Loucy (cell line): Measurements from ENCODE around the gene TERB2.
"Not testable (repeated sequence)": the region's sequence is repeated elsewhere in the genome, so short reads cannot be mapped to it uniquely, and the experiment has no call there.

Experiments used
- H2AFZ ChIP-seq: fragments of 200-600 bp; sonication (generic); 2 replicates; pipeline ENCODE4 v1.6.0; 2016; ENCODE audit warnings: antibody characterized with exemption, mild to moderate bottlenecking, low read length, moderate library complexity
- H3F3A ChIP-seq: fragments of 200-600 bp; 2 replicates; pipeline ENCODE4 v1.6.0; 2016; ENCODE audit warnings: antibody characterized with exemption, low read depth, mild to moderate bottlenecking
- H3K27me3 ChIP-seq: fragments of 200-600 bp; sonication (generic); 2 replicates; pipeline ENCODE4 v1.6.1; 2014; ENCODE audit warnings: low read length, mild to moderate bottlenecking; ENCODE audit not compliant: insufficient read depth, poor library complexity, severe bottlenecking
- H3K36me3 ChIP-seq: fragments of 200-600 bp; sonication (generic); 2 replicates; pipeline ENCODE4 v1.6.1; 2016; ENCODE audit warnings: low read length; ENCODE audit not compliant: insufficient read depth
- H3K4me1 ChIP-seq: fragments of 200-600 bp; sonication (generic); 2 replicates; pipeline ENCODE4 v1.5.1; 2014; ENCODE audit warnings: low read length, mild to moderate bottlenecking; ENCODE audit not compliant: insufficient read depth, poor library complexity, severe bottlenecking
- H3K4me2 ChIP-seq: fragments of 200-600 bp; sonication (generic); 2 replicates; pipeline ENCODE4 v1.6.0; 2014; ENCODE audit warnings: antibody characterized with exemption, low read length, low read depth, mild to moderate bottlenecking; ENCODE audit not compliant: poor library complexity, severe bottlenecking
- H3K4me3 ChIP-seq: fragments of 200-600 bp; sonication (generic); 2 replicates; pipeline ENCODE4 v1.5.1; 2014; ENCODE audit warnings: low read length, mild to moderate bottlenecking, mixed read lengths; ENCODE audit not compliant: poor library complexity, severe bottlenecking
- H3K79me2 ChIP-seq: fragments of 200-600 bp; sonication (generic); 2 replicates; pipeline ENCODE4 v1.6.1; 2014; ENCODE audit warnings: low read length; ENCODE audit not compliant: insufficient read depth
- H3K9ac ChIP-seq: fragments of 200-600 bp; sonication (generic); 2 replicates; pipeline ENCODE4 v1.6.0; 2014; ENCODE audit warnings: mild to moderate bottlenecking, low read depth, low read length, moderate library complexity; ENCODE audit not compliant: poor library complexity, severe bottlenecking
- H3K9me2 ChIP-seq: fragments of 200-600 bp; sonication (generic); replicated peaks from 2 replicates; pipeline ENCODE4 v1.6.1; 2016; ENCODE audit warnings: low read depth, low read length, mixed read lengths
- H3K9me3 ChIP-seq: fragments of 200-600 bp; sonication (generic); 2 replicates; pipeline ENCODE4 v1.6.1; 2014; ENCODE audit warnings: mild to moderate bottlenecking, antibody characterized with exemption, low read length, low read depth; ENCODE audit not compliant: insufficient read depth
- H4K20me1 ChIP-seq: fragments of 200-600 bp; sonication (generic); 2 replicates; pipeline ENCODE4 v1.6.0; 2014; ENCODE audit warnings: antibody characterized with exemption, low read length, mild to moderate bottlenecking; ENCODE audit not compliant: insufficient read depth, poor library complexity, severe bottlenecking
- CTCF ChIP-seq: fragments of 200-600 bp; sonication (generic); conservative IDR thresholded peaks from 2 replicates; pipeline ENCODE4 v1.5.1; 2014; ENCODE audit warnings: mild to moderate bottlenecking, antibody characterized with exemption, low read length
- EZH2phosphoT487 ChIP-seq: fragments of 200-600 bp; IDR thresholded peaks from 2 replicates; pipeline ENCODE4 v1.6.1; 2018; ENCODE audit warnings: antibody characterized with exemption, mild to moderate bottlenecking, moderate library complexity, borderline replicate concordance

TERB2 gene

GRCh38 chr15:44971036-44971435 lies 14.5 kb downstream of the TERB2 start:
- Histone ChIP-seq H4K20me1 (no peaks in the 10 kb centered on the region), H3K79me2 (no peaks in the 10 kb centered on the region), H2AFZ (no peak overlapping the region), H3K4me1 (no peaks in the 10 kb centered on the region), H3K9ac (no peak overlapping the region), H3K36me3 (no peaks in the 10 kb centered on the region), H3F3A (no peaks in the 10 kb centered on the region), H3K27me3 (no peaks in the 10 kb centered on the region), H3K9me3 (no peaks in the 10 kb centered on the region), H3K4me3 (no peak overlapping the region), H3K4me2 (no peak overlapping the region), H3K9me2 (no peaks in the 10 kb centered on the region)
- TF ChIP-seq CTCF (no peak), EZH2phosphoT487 (no peak)

DNA sequence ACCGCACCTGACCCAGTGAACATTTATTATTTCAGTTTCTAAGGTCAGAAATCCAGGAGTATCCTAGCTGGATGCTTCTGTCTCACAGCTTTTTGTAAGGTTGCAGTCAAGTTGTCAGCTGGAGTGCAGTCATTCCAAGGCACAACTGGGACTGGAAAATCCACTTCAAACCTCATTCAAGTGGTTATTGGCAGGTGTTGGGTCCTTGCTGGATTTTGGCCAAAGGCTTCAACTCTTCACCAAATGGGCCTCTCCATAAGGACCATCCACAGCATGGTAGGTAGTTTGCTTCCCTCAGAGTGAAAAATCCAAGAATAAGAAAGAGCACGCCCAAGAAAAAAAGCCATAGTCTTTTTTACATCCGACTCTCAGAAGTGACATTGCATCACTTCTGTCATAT lies 19.7 kb downstream of the TERB2 start:
- H3K36me3 ChIP-seq, H3K4me1 ChIP-seq, H3K4me2 ChIP-seq, H3F3A ChIP-seq, H3K27me3 ChIP-seq, H3K79me2 ChIP-seq, H3K9me3 ChIP-seq, H3K9me2 ChIP-seq, H2AFZ ChIP-seq, H4K20me1 ChIP-seq, H3K9ac ChIP-seq, H3K4me3 ChIP-seq: not testable (repeated sequence)

DNA sequence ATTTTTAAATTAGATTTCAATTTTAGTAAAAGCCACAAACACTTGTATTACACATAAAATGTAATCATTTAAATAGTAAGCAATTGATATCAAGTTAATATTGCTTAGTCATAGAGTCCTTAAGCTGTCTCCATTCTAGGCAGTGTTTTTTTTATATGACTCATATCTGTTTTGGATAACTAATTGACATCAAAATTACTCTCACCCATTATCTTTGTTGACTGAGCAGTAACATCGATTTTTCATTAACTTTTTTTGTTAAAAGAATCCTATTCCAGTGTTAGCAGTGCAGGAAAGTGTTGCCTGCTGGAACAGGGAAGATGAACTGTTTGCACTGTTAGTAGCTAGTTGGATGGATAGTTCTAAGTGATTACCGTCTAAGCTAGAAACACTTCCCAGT lies 21.3 kb downstream of the TERB2 start:
- not testable (repeated sequence) for H2AFZ ChIP-seq, H3K79me2 ChIP-seq, H3K4me3 ChIP-seq, H3K4me1 ChIP-seq, H3K27me3 ChIP-seq, H3K9ac ChIP-seq, H3K9me2 ChIP-seq, H3K4me2 ChIP-seq, H4K20me1 ChIP-seq, H3K36me3 ChIP-seq, H3F3A ChIP-seq, H3K9me3 ChIP-seq

DNA sequence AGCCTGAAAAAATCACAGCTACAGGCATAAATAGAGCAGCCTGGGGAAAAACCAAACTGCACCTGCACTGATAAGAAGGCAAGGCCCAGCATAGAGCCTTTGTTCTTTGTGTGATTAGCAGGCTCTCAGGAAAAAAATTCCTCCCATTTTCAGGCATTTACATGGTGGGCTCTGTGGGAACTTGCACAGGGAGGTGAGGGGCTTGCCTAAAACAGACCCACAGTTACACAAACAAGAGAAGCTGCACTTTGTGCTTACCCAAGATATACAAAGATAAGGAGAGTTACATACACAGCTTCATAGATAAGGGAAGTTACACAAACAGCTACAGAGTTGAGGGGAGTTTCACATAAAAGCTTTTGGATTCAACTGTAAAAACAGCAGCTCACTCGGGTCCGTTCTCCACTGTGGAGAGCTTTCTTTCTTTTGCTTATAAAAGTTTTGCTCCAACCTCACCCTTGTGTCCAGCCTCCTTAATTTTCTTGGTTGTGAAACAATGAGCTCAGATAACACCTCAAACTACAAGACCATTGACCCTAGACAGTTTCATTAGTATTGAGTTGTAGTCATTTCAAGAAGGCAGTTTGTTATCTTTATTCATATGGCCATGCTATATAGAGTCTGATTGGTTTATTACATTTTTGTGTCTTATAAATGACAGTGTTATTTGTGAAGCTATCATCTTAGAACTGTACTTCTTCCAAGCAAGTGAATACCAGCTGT lies 23.3 kb downstream of the TERB2 start:
- not testable (repeated sequence) for H3K36me3 ChIP-seq, H3F3A ChIP-seq, H4K20me1 ChIP-seq, H3K79me2 ChIP-seq, H3K4me3 ChIP-seq, H3K27me3 ChIP-seq, H3K9ac ChIP-seq, H2AFZ ChIP-seq, H3K4me2 ChIP-seq, H3K9me2 ChIP-seq, H3K9me3 ChIP-seq, H3K4me1 ChIP-seq

GRCh38 chr15:44984144-44984543 lies 27.7 kb downstream of the TERB2 start:
- H3K9ac ChIP-seq = not testable (repeated sequence)

DNA sequence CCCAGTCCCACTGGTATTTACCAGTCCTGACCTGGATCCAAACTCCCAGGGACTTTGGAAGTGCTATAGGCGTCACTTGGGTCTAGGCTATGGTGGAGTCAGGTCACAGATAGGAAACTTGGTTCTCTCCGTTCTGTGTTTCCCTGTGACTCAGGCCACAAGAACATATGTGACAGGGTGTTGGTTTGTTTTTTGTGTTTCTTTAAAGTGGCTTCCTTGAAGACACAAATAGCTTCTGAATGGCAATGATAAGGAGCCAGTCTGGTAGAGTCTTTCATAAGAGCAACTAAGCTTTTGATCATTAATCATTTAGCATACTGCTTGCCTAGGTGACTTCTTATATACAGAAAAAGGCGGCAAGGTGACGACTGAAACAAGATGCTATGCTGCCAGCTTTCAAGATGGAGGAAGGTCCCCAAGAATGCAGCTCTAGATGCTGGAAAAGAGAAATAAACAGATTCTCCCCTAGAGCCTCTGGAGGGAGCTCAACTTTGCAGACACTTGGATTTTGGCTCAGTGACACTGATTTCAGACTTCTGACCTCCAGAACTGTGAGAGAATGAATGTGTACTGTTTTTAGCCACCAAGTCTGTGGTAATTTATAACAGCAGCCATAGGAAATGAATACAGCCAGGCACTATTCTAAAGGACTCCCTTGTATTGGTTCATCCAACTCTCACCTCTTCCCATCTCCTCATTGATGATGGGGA lies 30.0 kb downstream of the TERB2 start:
- H3K27me3 ChIP-seq, H3K79me2 ChIP-seq, H3K9ac ChIP-seq, H3F3A ChIP-seq, H3K4me3 ChIP-seq, H3K9me3 ChIP-seq, H3K4me2 ChIP-seq, H3K9me2 ChIP-seq, H2AFZ ChIP-seq, H4K20me1 ChIP-seq, H3K4me1 ChIP-seq, H3K36me3 ChIP-seq: not testable (repeated sequence)

More at GRCh38 chr15:44984144-44984543, 27.7 kb downstream of the TERB2 start:
- not testable (repeated sequence) for H4K20me1 ChIP-seq, H3F3A ChIP-seq, H3K79me2 ChIP-seq, H3K9me3 ChIP-seq, H3K36me3 ChIP-seq, H3K4me3 ChIP-seq, H3K4me2 ChIP-seq, H3K9me2 ChIP-seq, H3K27me3 ChIP-seq, H2AFZ ChIP-seq, H3K4me1 ChIP-seq
